Ovary (tissue), 3 donors: Measurements from ENCODE around the gene ZNHIT6.

Source experiments
- EP300 ChIP-seq: sonication (generic); formaldehyde crosslinking; IDR thresholded peaks from one replicate; pipeline ENCODE4 v1.6.1; 2017; ENCODE audit warnings: antibody characterized with exemption
- TF ChIP-seq, protein P1 (sequence below), 3 donors: fragments of 450-650 bp in 2 of 3; fragments of 200-600 bp in 1 of 3; IDR thresholded peaks; one replicate each; pipeline versions ENCODE4 v1.5.1 to v1.8.0; 2016 to 2022; ENCODE audit warnings: antibody characterized with exemption in 3 of 3, mild to moderate bottlenecking in 1 of 3
- donor health status: DM: no; HTN: no; CAD: no.

GRCh38 chr1:85624361-85624760 lies 83.9 kb downstream of the ZNHIT6 start:
- TF ChIP-seq, protein P1, sequence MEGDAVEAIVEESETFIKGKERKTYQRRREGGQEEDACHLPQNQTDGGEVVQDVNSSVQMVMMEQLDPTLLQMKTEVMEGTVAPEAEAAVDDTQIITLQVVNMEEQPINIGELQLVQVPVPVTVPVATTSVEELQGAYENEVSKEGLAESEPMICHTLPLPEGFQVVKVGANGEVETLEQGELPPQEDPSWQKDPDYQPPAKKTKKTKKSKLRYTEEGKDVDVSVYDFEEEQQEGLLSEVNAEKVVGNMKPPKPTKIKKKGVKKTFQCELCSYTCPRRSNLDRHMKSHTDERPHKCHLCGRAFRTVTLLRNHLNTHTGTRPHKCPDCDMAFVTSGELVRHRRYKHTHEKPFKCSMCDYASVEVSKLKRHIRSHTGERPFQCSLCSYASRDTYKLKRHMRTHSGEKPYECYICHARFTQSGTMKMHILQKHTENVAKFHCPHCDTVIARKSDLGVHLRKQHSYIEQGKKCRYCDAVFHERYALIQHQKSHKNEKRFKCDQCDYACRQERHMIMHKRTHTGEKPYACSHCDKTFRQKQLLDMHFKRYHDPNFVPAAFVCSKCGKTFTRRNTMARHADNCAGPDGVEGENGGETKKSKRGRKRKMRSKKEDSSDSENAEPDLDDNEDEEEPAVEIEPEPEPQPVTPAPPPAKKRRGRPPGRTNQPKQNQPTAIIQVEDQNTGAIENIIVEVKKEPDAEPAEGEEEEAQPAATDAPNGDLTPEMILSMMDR (IDR thresholded peaks at IDR 0.05) = no peak
- TF ChIP-seq EP300 = no peak
